ENCODE data around the gene PRX. TPM values are rescaled to one million over a fixed set of nuclear protein-coding genes. Genes with fewer than 3 reads are reported as not detected.
A peak's percentile ranks its signal among the peaks of the same experiment; 100 is the strongest.

PRX gene
- total and polyA plus RNA-seq, 2 of the 13 experiments (the other 11 are each of a cell fraction or from before 2014, with no cell fraction given): 0.66 TPM

- TF ChIP-seq ZNF687 (CRISPR knock-in tag; IDR thresholded peaks at IDR 0.05) (peak; percentile 97), MTA1 (CRISPR knock-in tag; IDR thresholded peaks at IDR 0.05; ENCODE audit: borderline replicate concordance) (peak; percentile 65; the same call in 1 of the 2 replicates), THAP7 (CRISPR knock-in tag; IDR thresholded peaks at IDR 0.05) (0 out of 2 replicates have a peak, but pooled peaks have one; percentile 61), TFE3 (CRISPR knock-in tag; IDR thresholded peaks at IDR 0.05) (peak; percentile 77; the same call in 1 of the 2 replicates), PCBP1 (IDR thresholded peaks at IDR 0.05; ENCODE audit: borderline replicate concordance, low read depth, low read length) (peak; percentile 92; the same call in 1 of the 2 replicates), MEIS2 (CRISPR knock-in tag; IDR thresholded peaks at IDR 0.05) (peak; percentile 72), ZBTB34 (CRISPR knock-in tag; IDR thresholded peaks at IDR 0.05) (peak; percentile 50; the same call in 1 of the 2 replicates), ZNF292 (CRISPR knock-in tag; IDR thresholded peaks at IDR 0.05; ENCODE audit: borderline replicate concordance, low read depth) (peak; percentile 20; the same call in 1 of the 2 replicates), CAMTA2 (CRISPR knock-in tag; IDR thresholded peaks at IDR 0.05; ENCODE audit: borderline replicate concordance) (no peak), GATAD1 (CRISPR knock-in tag; IDR thresholded peaks at IDR 0.05) (peak; percentile 63), ZBTB20 (CRISPR knock-in tag; IDR thresholded peaks at IDR 0.05; ENCODE audit: borderline replicate concordance, low read depth) (0 out of 2 replicates have a peak, but pooled peaks have one; percentile 42), ZNF891 (CRISPR knock-in tag; IDR thresholded peaks at IDR 0.05) (0 out of 2 replicates have a peak, but pooled peaks have one; percentile 65), ZNF275 (CRISPR knock-in tag; IDR thresholded peaks at IDR 0.05; ENCODE audit: borderline replicate concordance) (peak; percentile 81), WIZ (CRISPR knock-in tag; IDR thresholded peaks at IDR 0.05) (0 out of 2 replicates have a peak, but pooled peaks have one; percentile 58)
Observed at GRCh38 chr19:40420766-40421765, 7.9 kb upstream of the PRX start (continued).

Data from HepG2 (cell line).